HCT116 (cell line): ENCODE measurements around the gene TTLL11.

Experiments
- CTCF ChIP-seq, 3 experiments: fragments of 200-600 bp in 1 of 3; sonication (generic) in 1 of 3; IDR thresholded peaks in 2 of 3; conservative IDR thresholded peaks in 1 of 3; 2 replicates each; pipeline ENCODE4 v1.5.1; 2012 to 2017; ENCODE audit warnings: low read depth in 2 of 3, low read length in 2 of 3, antibody characterized with exemption in 1 of 3, borderline replicate concordance in 1 of 3, control low read depth in 1 of 3, mild to moderate bottlenecking in 1 of 3, mixed read lengths in 1 of 3, mixed run types in 1 of 3, moderate library complexity in 1 of 3; ENCODE audit not compliant: insufficient read depth in 1 of 3
- EZH2 ChIP-seq: fragments of 200-600 bp; sonication (generic); IDR thresholded peaks from 2 replicates; pipeline ENCODE4 v1.6.1; 2017; ENCODE audit warnings: antibody characterized with exemption, mixed run types
- EZH2phosphoT487 ChIP-seq: fragments of 200-600 bp; IDR thresholded peaks from 2 replicates; pipeline ENCODE4 v1.6.1; 2018; ENCODE audit warnings: antibody characterized with exemption, borderline replicate concordance
- MAX ChIP-seq: IDR thresholded peaks from 2 replicates; pipeline ENCODE4 v1.6.1; 2012
- POLR2A ChIP-seq: IDR thresholded peaks from 2 replicates; pipeline ENCODE4 v1.7.0; 2011; ENCODE audit warnings: borderline replicate concordance; ENCODE audit not compliant: insufficient read depth, insufficient read length; ENCODE audit errors: extremely low read depth
- POLR2AphosphoS5 ChIP-seq: IDR thresholded peaks from 2 replicates; pipeline ENCODE4 v1.6.1; 2011; ENCODE audit warnings: mild to moderate bottlenecking, low read depth, low read length, moderate library complexity
- RAD21 ChIP-seq: IDR thresholded peaks from 2 replicates; pipeline ENCODE4 v1.6.1; 2012; ENCODE audit warnings: low read depth, mild to moderate bottlenecking
- SIN3A ChIP-seq: IDR thresholded peaks from 2 replicates; pipeline ENCODE4 v1.6.1; 2012; ENCODE audit warnings: low read depth
- SP1 ChIP-seq: IDR thresholded peaks from 2 replicates; pipeline ENCODE4 v1.6.1; 2012; ENCODE audit warnings: low read depth
- SRF ChIP-seq: IDR thresholded peaks from 2 replicates; pipeline ENCODE4 v1.6.1; 2012; ENCODE audit warnings: low read depth
- TCF7L2 ChIP-seq: IDR thresholded peaks from 2 replicates; pipeline ENCODE4 v1.7.0; 2011; ENCODE audit warnings: borderline replicate concordance, inconsistent platforms; ENCODE audit not compliant: insufficient read depth, insufficient read length; ENCODE audit errors: extremely low read depth
- ZNF274 ChIP-seq: fragments of 200-500 bp; sonication (Bioruptor generic); IDR thresholded peaks from 2 replicates; pipeline ENCODE4 v1.6.1; 2014; ENCODE audit warnings: mild to moderate bottlenecking, low read depth, low read length, inconsistent platforms

- no peak for TF ChIP-seq SP1
- TF ChIP-seq CTCF (IDR thresholded peaks at IDR 0.05 in 2 of 3, conservative IDR thresholded peaks at IDR 0.05 in 1 of 3; ENCODE audit: borderline replicate concordance in 1 of 3, insufficient read depth in 1 of 3, low read depth in 2 of 3, low read length in 2 of 3) = no peak
- no peak for TF ChIP-seq EZH2phosphoT487
- no peak for TF ChIP-seq RAD21
- TF ChIP-seq SIN3A = no peak
- no peak for TF ChIP-seq SRF
- TF ChIP-seq EZH2 = no peak
- no peak for TF ChIP-seq POLR2AphosphoS5
- no peak for TF ChIP-seq MAX
- TF ChIP-seq ZNF274 = no peak
- no peak for TF ChIP-seq TCF7L2
- TF ChIP-seq POLR2A = no peak
Observed at GRCh38 chr9:121826711-121827110, 266.4 kb downstream of the TTLL11 start.
